Endothelial cell (in vitro differentiated cells): ENCODE results near the gene JHY. TPM values are rescaled to one million over a fixed set of nuclear protein-coding genes. Genes with fewer than 3 reads are reported as not detected.

Experiments used
- DNase-seq: peaks from one replicate; pipeline ENCODE4 v3.0.0; 2021; ENCODE audit warnings: low spot score
- H3K27ac Mint-ChIP-seq: one replicate; pipeline ENCODE4 v1.8.0; 2021; ENCODE audit warnings: mixed read lengths, inconsistent platforms; ENCODE audit not compliant: unreplicated experiment
- H3K27me3 Mint-ChIP-seq: one replicate; pipeline ENCODE4 v1.8.0; 2021; ENCODE audit warnings: mild to moderate bottlenecking, moderate library complexity, mixed read lengths, inconsistent platforms; ENCODE audit not compliant: unreplicated experiment
- H3K36me3 Mint-ChIP-seq: one replicate; pipeline ENCODE4 v1.8.0; 2021; ENCODE audit warnings: mild to moderate bottlenecking, low read depth, mixed read lengths, inconsistent platforms; ENCODE audit not compliant: unreplicated experiment
- H3K4me1 Mint-ChIP-seq: one replicate; pipeline ENCODE4 v1.8.0; 2021; ENCODE audit warnings: mild to moderate bottlenecking, mixed read lengths, inconsistent platforms; ENCODE audit not compliant: unreplicated experiment
- H3K4me3 Mint-ChIP-seq: one replicate; pipeline ENCODE4 v1.8.0; 2021; ENCODE audit warnings: mild to moderate bottlenecking, mixed read lengths, inconsistent platforms; ENCODE audit not compliant: unreplicated experiment
- H3K9me3 Mint-ChIP-seq: one replicate; pipeline ENCODE4 v1.8.0; 2021; ENCODE audit warnings: mixed read lengths, inconsistent platforms; ENCODE audit not compliant: unreplicated experiment
- total RNA-seq: library from RNA; stranded (reverse); fragmentation: NEBNext Ultra II Directional; extraction: Animal tissue kit (Norgen Biotek cat#: 25700); gene quantifications from one replicate; pipeline ENCODE4 v1.2.1, GENCODE V29; 2021; ENCODE audit not compliant: unreplicated experiment
- TF ChIP-seq, protein P1 (sequence below): fragments of 200-600 bp; sonication (generic); IDR thresholded peaks from one replicate; pipeline ENCODE4 v1.5.0; 2021; ENCODE audit warnings: antibody characterized with exemption; ENCODE audit not compliant: unreplicated experiment

Gene JHY
- total RNA-seq, 1 donor from 2014 or later: 2.8 TPM

DNA sequence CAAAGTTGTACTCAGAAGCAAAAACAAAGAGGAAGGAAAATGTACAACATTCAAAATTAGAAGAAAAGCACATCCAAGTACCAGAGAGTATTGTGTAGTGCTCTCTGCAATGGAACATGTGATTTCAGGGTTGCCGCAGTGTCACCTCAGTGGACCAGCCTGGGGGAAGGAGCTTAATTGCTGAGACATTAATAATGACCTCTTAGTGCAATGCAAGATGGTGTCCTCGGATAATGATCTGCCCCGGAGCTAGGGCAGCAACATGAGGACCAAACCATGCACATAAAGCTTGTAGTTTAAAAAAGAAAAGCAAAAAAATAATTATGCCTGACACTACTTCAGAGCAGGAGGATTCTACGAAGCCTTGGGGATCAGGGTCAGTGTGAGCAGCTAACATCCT, 11.3 kb upstream of the JHY start:
- H3K4me3 Mint-ChIP-seq: no peak overlapping the region
- H3K27ac Mint-ChIP-seq: no peak overlapping the region
- no peaks in the 10 kb centered on the region for H3K36me3 Mint-ChIP-seq
- H3K4me1 Mint-ChIP-seq: peaks cover 3% of the 10 kb centered on the region
- peaks cover 3% of the 10 kb centered on the region for H3K27me3 Mint-ChIP-seq
- TF ChIP-seq, protein P1, sequence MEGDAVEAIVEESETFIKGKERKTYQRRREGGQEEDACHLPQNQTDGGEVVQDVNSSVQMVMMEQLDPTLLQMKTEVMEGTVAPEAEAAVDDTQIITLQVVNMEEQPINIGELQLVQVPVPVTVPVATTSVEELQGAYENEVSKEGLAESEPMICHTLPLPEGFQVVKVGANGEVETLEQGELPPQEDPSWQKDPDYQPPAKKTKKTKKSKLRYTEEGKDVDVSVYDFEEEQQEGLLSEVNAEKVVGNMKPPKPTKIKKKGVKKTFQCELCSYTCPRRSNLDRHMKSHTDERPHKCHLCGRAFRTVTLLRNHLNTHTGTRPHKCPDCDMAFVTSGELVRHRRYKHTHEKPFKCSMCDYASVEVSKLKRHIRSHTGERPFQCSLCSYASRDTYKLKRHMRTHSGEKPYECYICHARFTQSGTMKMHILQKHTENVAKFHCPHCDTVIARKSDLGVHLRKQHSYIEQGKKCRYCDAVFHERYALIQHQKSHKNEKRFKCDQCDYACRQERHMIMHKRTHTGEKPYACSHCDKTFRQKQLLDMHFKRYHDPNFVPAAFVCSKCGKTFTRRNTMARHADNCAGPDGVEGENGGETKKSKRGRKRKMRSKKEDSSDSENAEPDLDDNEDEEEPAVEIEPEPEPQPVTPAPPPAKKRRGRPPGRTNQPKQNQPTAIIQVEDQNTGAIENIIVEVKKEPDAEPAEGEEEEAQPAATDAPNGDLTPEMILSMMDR: no peak
- DNase-seq: no peak
- H3K9me3 Mint-ChIP-seq: no peaks in the 10 kb centered on the region

DNA sequence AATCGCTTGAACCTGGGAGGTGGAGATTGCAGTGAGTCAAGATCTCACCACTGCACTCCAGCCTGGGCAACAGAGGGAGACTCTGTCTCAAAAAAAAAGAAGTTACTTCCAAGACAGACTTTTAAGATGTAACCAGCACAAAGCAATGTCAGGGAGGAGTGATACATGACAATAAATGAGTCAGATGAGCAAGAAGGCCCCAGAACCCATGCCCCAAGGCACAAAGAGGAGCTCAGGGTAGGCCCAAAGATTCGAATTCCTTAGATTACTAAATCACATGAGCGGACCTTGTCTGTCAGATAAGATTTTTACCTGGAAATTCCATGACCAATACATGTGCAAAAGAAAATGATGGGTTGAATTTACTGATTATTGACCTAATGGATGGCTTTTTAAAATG, 10.5 kb upstream of the JHY start:
- no peaks in the 10 kb centered on the region for H3K9me3 Mint-ChIP-seq
- TF ChIP-seq, protein P1: no peak

GRCh38 chr11:122874991-122875390, 7.6 kb upstream of the JHY start:
- TF ChIP-seq, protein P1: no peak
- Mint-ChIP-seq H3K27me3 (no peaks in the 10 kb centered on the region), H3K36me3 (no peaks in the 10 kb centered on the region), H3K27ac (no peak overlapping the region), H3K9me3 (no peaks in the 10 kb centered on the region), H3K4me3 (no peak overlapping the region), H3K4me1 (peaks cover 10% of the 10 kb centered on the region)
- no peak for DNase-seq

More for the DNA sequence above, 10.5 kb upstream of the JHY start:
- peaks cover 3% of the 10 kb centered on the region for H3K4me1 Mint-ChIP-seq
- DNase-seq: no peak
- peaks cover 3% of the 10 kb centered on the region for H3K27me3 Mint-ChIP-seq
- H3K4me3 Mint-ChIP-seq: no peak overlapping the region
- no peaks in the 10 kb centered on the region for H3K36me3 Mint-ChIP-seq
- H3K27ac Mint-ChIP-seq: no peak overlapping the region

DNA sequence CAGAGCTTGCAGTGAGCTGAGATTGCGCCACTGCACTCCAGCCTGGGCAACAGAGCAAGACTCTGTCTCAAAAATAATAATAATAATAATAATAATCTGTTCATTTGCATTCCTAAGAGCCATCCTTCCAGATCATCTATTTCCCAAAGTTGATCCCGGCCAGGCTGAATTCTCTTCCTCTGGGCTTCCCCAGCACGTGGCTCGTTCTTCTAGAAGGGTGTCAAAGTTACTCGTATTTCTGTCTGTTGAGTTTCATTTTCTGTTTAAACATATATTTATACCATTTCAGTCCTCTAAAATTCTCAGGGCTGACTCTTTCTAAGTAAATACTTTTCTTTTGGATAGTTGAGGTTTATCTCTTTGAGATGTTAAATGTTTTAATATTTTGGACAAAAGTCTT, 4.8 kb upstream of the JHY start:
- TF ChIP-seq, protein P1: no peak
- peaks cover 1% of the 10 kb centered on the region for H3K27me3 Mint-ChIP-seq
- no peak overlapping the region for H3K27ac Mint-ChIP-seq
- H3K36me3 Mint-ChIP-seq: no peaks in the 10 kb centered on the region
- peaks cover 12% of the 10 kb centered on the region for H3K4me1 Mint-ChIP-seq
- DNase-seq: no peak
- no peaks in the 10 kb centered on the region for H3K9me3 Mint-ChIP-seq
- no peak overlapping the region for H3K4me3 Mint-ChIP-seq

GRCh38 chr11:122879785-122880184, 2.8 kb upstream of the JHY start:
- Mint-ChIP-seq H3K4me3 (no peak overlapping the region), H3K4me1 (peaks cover 19% of the 10 kb centered on the region), H3K27ac (peak overlapping the region; percentile 84), H3K36me3 (no peaks in the 10 kb centered on the region), H3K27me3 (peaks cover 5% of the 10 kb centered on the region), H3K9me3 (no peaks in the 10 kb centered on the region)
- TF ChIP-seq, protein P1: no peak
- peak; percentile 20 for DNase-seq
